ENCODE results near the gene PAFAH1B2.

Gene PAFAH1B2

DNA sequence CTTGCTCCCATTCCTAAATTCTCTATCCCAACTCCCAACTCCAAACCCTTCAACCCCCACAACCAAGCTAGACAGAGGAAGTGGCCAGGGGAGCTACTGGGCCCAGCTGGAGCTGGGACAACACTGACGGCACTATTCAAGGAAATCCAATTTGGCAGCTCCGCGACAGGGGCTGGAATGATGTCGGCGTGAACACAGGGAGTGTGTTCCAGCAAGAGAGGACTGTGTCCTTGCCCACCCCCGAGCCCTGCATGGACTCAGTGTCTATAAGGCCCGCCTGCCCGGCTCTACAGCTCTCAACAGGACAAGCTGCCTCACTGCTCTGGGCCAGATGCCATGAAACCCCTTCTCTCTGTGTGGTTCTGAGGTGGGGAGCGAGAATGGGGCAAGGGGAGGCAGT, 76.5 kb downstream of the PAFAH1B2 start:
- DNase-seq (ENCODE audit: low spot score) (no peak), FAIRE-seq (no peak)

- DNase-seq (ENCODE audit: low spot score) (no peak), FAIRE-seq (no peak)
Measured at GRCh38 chr11:117220999-117221774, 77.1 kb downstream of the PAFAH1B2 start.

- DNase-seq (ENCODE audit: low spot score) (no peak), FAIRE-seq (no peak)
Measured at GRCh38 chr11:117221775-117222517, 77.9 kb downstream of the PAFAH1B2 start.

DNA sequence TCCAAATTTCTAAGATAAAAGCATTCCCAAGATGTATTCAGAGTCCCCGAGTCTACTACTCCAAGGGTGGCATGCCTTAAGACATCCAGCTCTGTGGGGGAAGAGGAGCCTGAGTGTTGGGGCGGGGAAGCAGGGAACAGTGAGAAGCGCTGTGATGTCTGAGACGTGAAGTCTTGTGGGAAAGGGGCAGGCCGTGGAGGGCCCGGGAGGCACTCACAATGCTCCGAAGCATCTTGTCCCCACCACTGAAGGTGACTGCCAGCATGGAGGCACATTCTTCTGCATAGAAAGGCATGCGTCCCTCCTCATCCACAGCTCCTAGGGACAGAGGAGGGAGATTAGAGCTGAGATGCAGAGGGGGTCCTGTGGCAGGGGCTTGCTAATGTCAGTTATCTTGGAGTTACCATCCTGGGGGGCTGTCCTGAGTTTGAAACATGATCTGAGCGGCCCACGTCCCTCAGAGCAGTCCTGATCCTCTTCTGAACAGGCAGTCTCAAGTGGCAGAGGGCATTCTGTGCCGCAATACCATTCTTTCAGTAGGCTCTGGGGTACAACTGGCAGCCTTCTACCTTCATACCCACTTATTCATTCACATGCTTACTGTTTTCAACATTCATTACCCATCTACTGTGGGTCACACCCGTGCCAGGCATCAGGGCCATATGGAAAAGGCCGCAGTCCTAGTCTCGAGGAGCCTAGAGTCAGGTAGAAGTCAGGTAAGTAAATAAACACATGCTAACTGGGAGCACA, 79.1 kb downstream of the PAFAH1B2 start:
- DNase-seq (ENCODE audit: low spot score), result no peak
- FAIRE-seq, result no peak

DNA sequence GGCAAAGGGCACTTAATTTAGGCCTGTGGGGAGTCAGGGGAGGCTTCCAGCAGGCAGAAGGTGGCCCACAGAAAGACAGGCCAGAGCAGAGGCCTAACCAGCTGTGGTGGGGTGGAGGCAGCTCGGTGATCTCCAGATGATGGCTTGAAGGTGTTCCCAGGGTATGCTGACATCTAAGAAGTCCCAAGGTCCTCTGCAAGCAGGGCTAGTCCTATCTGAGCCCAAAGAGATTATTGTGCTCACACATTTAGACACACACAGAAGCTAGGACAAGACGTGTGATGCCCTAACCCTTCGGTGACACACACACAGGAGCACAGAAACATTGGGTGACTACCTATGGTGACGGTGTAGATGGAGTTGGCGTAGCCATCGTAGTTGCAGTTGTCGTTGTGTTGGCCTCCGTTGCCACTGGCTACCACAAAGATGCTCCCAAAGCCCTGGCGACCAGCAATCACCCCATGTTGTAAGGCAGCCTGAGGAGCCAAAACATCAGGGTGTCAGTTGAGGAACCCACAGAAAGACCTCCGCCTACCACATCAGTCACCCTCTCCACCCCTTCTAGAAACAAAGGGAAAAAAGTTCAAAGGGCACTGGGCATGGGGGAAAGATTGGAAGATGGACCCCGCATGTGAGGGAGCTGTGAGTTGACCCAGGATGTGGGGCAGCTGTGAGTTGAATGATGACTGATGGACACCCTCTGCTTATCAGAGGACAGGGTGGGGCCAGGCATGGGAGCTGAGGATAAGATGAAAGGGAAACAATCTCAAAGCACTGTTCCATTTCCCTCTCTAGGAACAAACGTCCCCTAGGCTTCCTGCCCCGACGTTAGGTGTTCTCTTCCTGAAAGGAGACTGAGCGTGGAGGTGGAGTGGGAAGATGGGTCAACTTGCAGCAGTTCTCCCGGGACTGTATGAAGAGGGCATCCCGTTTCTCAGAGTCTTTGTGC, 79.9 kb downstream of the PAFAH1B2 start:
- FAIRE-seq (no peak), DNase-seq (ENCODE audit: low spot score) (no peak)

- no peak for FAIRE-seq
- DNase-seq (ENCODE audit: low spot score), result no peak
Measured at GRCh38 chr11:117225553-117226170, 81.6 kb downstream of the PAFAH1B2 start.

Data from urothelium cell line (cell line).